GM18519 (cell line): ENCODE results near the gene KCNH1.

Source experiments
- ATAC-seq: cut with Tn5 transposase; IDR thresholded peaks from one replicate; pipeline ENCODE4 v1.9.1; 2021; ENCODE audit warnings: mild to moderate bottlenecking, moderate library complexity; ENCODE audit not compliant: unreplicated experiment, low FRiP score

The KCNH1 gene

GRCh38 chr1:210773450-210773849 lies 360.5 kb downstream of the KCNH1 start:
- no peak for ATAC-seq

- no peak for ATAC-seq
Measured at GRCh38 chr1:210771131-210771530, 362.8 kb downstream of the KCNH1 start.

GRCh38 chr1:210770396-210770984 lies 363.5 kb downstream of the KCNH1 start:
- no peak for ATAC-seq

GRCh38 chr1:210769473-210769872 lies 364.5 kb downstream of the KCNH1 start:
- ATAC-seq = no peak

- no peak for ATAC-seq
Measured at GRCh38 chr1:210764536-210764935, 369.4 kb downstream of the KCNH1 start.

GRCh38 chr1:210758761-210759160 lies 375.2 kb downstream of the KCNH1 start:
- ATAC-seq = no peak

GRCh38 chr1:210758261-210758660 lies 375.7 kb downstream of the KCNH1 start:
- no peak for ATAC-seq

GRCh38 chr1:210757677-210758076 lies 376.3 kb downstream of the KCNH1 start:
- ATAC-seq = no peak

GRCh38 chr1:210755991-210756659 lies 377.8 kb downstream of the KCNH1 start:
- ATAC-seq = no peak

- ATAC-seq = no peak
Measured at GRCh38 chr1:210754878-210755665, 378.9 kb downstream of the KCNH1 start.

- ATAC-seq = no peak
Measured at GRCh38 chr1:210751911-210752310, 382.0 kb downstream of the KCNH1 start.

- no peak for ATAC-seq
Measured at GRCh38 chr1:210750468-210750867, 383.5 kb downstream of the KCNH1 start.

GRCh38 chr1:210748796-210749195 lies 385.2 kb downstream of the KCNH1 start:
- no peak for ATAC-seq

- no peak for ATAC-seq
Measured at GRCh38 chr1:210747890-210748289, 386.1 kb downstream of the KCNH1 start.

GRCh38 chr1:210747112-210747511 lies 386.8 kb downstream of the KCNH1 start:
- no peak for ATAC-seq

GRCh38 chr1:210746024-210746731 lies 387.8 kb downstream of the KCNH1 start:
- no peak for ATAC-seq

- ATAC-seq = no peak
Measured at GRCh38 chr1:210743038-210743437, 390.9 kb downstream of the KCNH1 start.

- ATAC-seq = no peak
Measured at GRCh38 chr1:210741564-210741963, 392.4 kb downstream of the KCNH1 start.

- ATAC-seq = no peak
Measured at GRCh38 chr1:210739627-210740026, 394.3 kb downstream of the KCNH1 start.

GRCh38 chr1:210738256-210738655 lies 395.7 kb downstream of the KCNH1 start:
- no peak for ATAC-seq

GRCh38 chr1:210736713-210737112 lies 397.2 kb downstream of the KCNH1 start:
- no peak for ATAC-seq
